ENCODE data around the gene RDM1. TPM values are rescaled to one million over a fixed set of nuclear protein-coding genes. Genes with fewer than 3 reads are reported as not detected.

RDM1 gene
- total and polyA plus RNA-seq, 2 of the 4 experiments (the other 2 are of a cell fraction): 0.18 TPM; not detected in 1

- Histone ChIP-seq H3K79me1 (ENCODE audit: low read depth in 1 of 2, low read length in 2 of 2) (no peaks in the 10 kb centered on the region), H3K9me3 (ENCODE audit: control insufficient read depth, insufficient read depth, low read length) (no peaks in the 10 kb centered on the region), H2AK9ac (replicated peaks; ENCODE audit: low read depth, low read length, poor library complexity) (no peak overlapping the region), H4K20me1 (ENCODE audit: insufficient read depth, low read length) (no peaks in the 10 kb centered on the region), H3K4ac (ENCODE audit: low read depth, low read length) (no peak overlapping the region), H3K27me3 (ENCODE audit: control insufficient read depth, insufficient read depth, low read length) (no peaks in the 10 kb centered on the region), H2BK5ac (ENCODE audit: low read depth, low read length, poor library complexity, severe bottlenecking) (no peak overlapping the region), H3K56ac (ENCODE audit: extremely low read depth, insufficient read depth, low read length) (no peak overlapping the region), H3K18ac (ENCODE audit: low read depth, low read length) (no peak overlapping the region), H3K27ac (ENCODE audit: insufficient read depth, low read length) (no peak overlapping the region), H4K8ac (ENCODE audit: low read depth in 2 of 2, low read length in 2 of 2) (no peak overlapping the region), H3K9ac (ENCODE audit: low read depth, low read length) (no peak overlapping the region), H3K4me2 (ENCODE audit: low read depth, low read length) (no peak overlapping the region), H3K14ac (replicated peaks; ENCODE audit: low read depth, low read length) (no peak overlapping the region), H3K4me3 (ENCODE audit: insufficient read depth, low read depth, low read length) (no peak overlapping the region), H3K4me1 (ENCODE audit: control insufficient read depth, insufficient read depth, low read length) (no peaks in the 10 kb centered on the region), H4K91ac (ENCODE audit: insufficient read depth, low read depth, low read length) (no peak overlapping the region), H2AFZ (replicated peaks; ENCODE audit: low read length, poor library complexity) (no peak overlapping the region), H4K5ac (ENCODE audit: low read depth, low read length) (no peak overlapping the region), H3K23ac (ENCODE audit: low read depth, low read length) (no peak overlapping the region), H3K36me3 (ENCODE audit: control insufficient read depth, insufficient read depth, low read length) (no peaks in the 10 kb centered on the region), H2BK120ac (ENCODE audit: low read depth, low read length) (no peak overlapping the region), H3K9me1 (ENCODE audit: insufficient read depth, low read length) (no peaks in the 10 kb centered on the region), H2AK5ac (ENCODE audit: low read depth, low read length) (no peak overlapping the region), H2BK20ac (ENCODE audit: low read depth, low read length) (no peak overlapping the region), H2BK15ac (ENCODE audit: low read depth, low read length) (no peak overlapping the region)
- DNase-seq (no peak), ATAC-seq (ENCODE audit: low read depth) (no peak)
- ChIA-PET CTCF (no interaction called here), POLR2A (ENCODE audit: unreplicated experiment) (interaction anchor here (0.6 kb wide), 1 partner anchor 34 kb away, joined by 6 read pairs; no protein-coding TSS in a partner anchor)
- WGBS, 2 experiments (ENCODE audit: extremely low coverage in 2 of 2, insufficient read length in 1 of 2): no CpG with 5 or more reads among the region's 3 CpGs
- in situ Hi-C loops (cut with MboI; ENCODE audit: low sequenced_read_pairs) (no loop called here), intact Hi-C loops (cut with micrococcal nuclease) (no loop called here), dilution Hi-C loops (cut with HindIII; ENCODE audit: low sequenced_read_pairs, unreplicated experiment) (no loop called here)
- no TSS peak for BruUV-seq (replicated peaks)
- TF ChIP-seq RCOR1 (IDR thresholded peaks at IDR 0.05; ENCODE audit: insufficient replicate concordance, low read length): no peak
- no peak for TF ChIP-seq CHD1 (IDR thresholded peaks at IDR 0.05; ENCODE audit: low read depth, low read length)
- no peak for TF ChIP-seq NFE2L2 (IDR thresholded peaks at IDR 0.05; ENCODE audit: low read depth, low read length)
- TF ChIP-seq CEBPB (IDR thresholded peaks at IDR 0.05; ENCODE audit: low read depth, low read length): no peak
- no peak for TF ChIP-seq POLR2A (IDR thresholded peaks at IDR 0.05; ENCODE audit: low read depth, low read length)
- no peak for TF ChIP-seq FOS (IDR thresholded peaks at IDR 0.05; ENCODE audit: low read depth, low read length)
- no peak for TF ChIP-seq ELK1 (IDR thresholded peaks at IDR 0.05; ENCODE audit: borderline replicate concordance, low read depth, low read length)
- TF ChIP-seq SMC3 (IDR thresholded peaks at IDR 0.05; ENCODE audit: low read depth, low read length): no peak
- no peak for TF ChIP-seq MXI1 (IDR thresholded peaks at IDR 0.05; ENCODE audit: borderline replicate concordance, low read depth, low read length)
Measured at GRCh38 chr17:35918665-35919064, 11.9 kb downstream of the RDM1 start.
